SK-N-SH (cell line): ENCODE results near the gene ZC3H13. TPM values are rescaled to one million over a fixed set of nuclear protein-coding genes. Genes with fewer than 3 reads are reported as not detected.

Experiments used
- CTCF ChIA-PET: fragments of 300-600, 350-600 bp; formaldehyde crosslinking; extraction: SDS; loops from one replicate; lab custom pipeline; 2021; lab: Yijun Ruan, JAX
- POLR2A ChIA-PET: fragments of 350-600 bp; sonication (Branson Sonifier 250); formaldehyde crosslinking; extraction: SDS; loops from one replicate; lab custom pipeline; 2020; ENCODE audit warnings: antibody characterized with exemption, inconsistent platforms; lab: Yijun Ruan, JAX
- DNase-seq: peaks from one replicate; pipeline ENCODE4 v3.0.0; 2012
- H2AFZ ChIP-seq: fragments of 200-600 bp; sonication (generic); 2 replicates; pipeline ENCODE4 v1.8.1; 2016; ENCODE audit warnings: antibody characterized with exemption, mild to moderate bottlenecking, low read depth
- H3F3A ChIP-seq: fragments of 200-600 bp; sonication (generic); replicated peaks from 2 replicates; pipeline ENCODE3; 2016; ENCODE audit warnings: antibody characterized with exemption, mild to moderate bottlenecking; ENCODE audit not compliant: insufficient read depth
- H3K27ac ChIP-seq, 2 experiments: fragments of 200-500 bp in 1 of 2; fragments of 200-600 bp in 1 of 2; sonication (Bioruptor generic) in 1 of 2; sonication (generic), shearing (Covaris generic) in 1 of 2; 2 replicates each; pipeline versions ENCODE4 v1.5.1 to v1.6.1; 2014 to 2016; ENCODE audit warnings: low read depth in 2 of 2, inconsistent platforms in 1 of 2, low read length in 1 of 2, mild to moderate bottlenecking in 1 of 2, mixed read lengths in 1 of 2
- H3K27me3 ChIP-seq: fragments of 200-600 bp; sonication (generic), shearing (Covaris generic); 2 replicates; pipeline ENCODE4 v1.6.1; 2016; ENCODE audit warnings: mixed run types; ENCODE audit not compliant: insufficient read depth
- H3K36me3 ChIP-seq, 2 experiments: fragments of 200-500 bp in 1 of 2; fragments of 200-600 bp in 1 of 2; sonication (Bioruptor generic) in 1 of 2; sonication (generic) in 1 of 2; replicated peaks in 1 of 2; 2 replicates each; pipeline versions ENCODE3 to v1.5.1; 2014 to 2016; ENCODE audit warnings: low read length in 1 of 2, mild to moderate bottlenecking in 1 of 2; ENCODE audit not compliant: insufficient read depth in 2 of 2, control insufficient read depth in 1 of 2
- H3K4me1 ChIP-seq, 2 experiments: fragments of 200-500 bp in 1 of 2; fragments of 200-600 bp in 1 of 2; sonication (Bioruptor generic) in 1 of 2; sonication (generic), shearing (Covaris generic) in 1 of 2; 2 replicates each; pipeline versions ENCODE4 v1.5.1 to v1.6.1; 2014 to 2016; ENCODE audit warnings: low read depth in 1 of 2, low read length in 1 of 2, mixed run types in 1 of 2; ENCODE audit not compliant: insufficient read depth in 2 of 2, control insufficient read depth in 1 of 2
- H3K4me2 ChIP-seq: fragments of 200-600 bp; sonication (generic), shearing (Covaris generic); 2 replicates; pipeline ENCODE4 v1.6.1; 2017; ENCODE audit warnings: mixed run types
- H3K4me3 ChIP-seq, 2 experiments: fragments of 200-500 bp in 1 of 2; fragments of 200-600 bp in 1 of 2; sonication (Bioruptor generic) in 1 of 2; sonication (generic), shearing (Covaris generic) in 1 of 2; 2 replicates each; pipeline versions ENCODE4 v1.5.1 to v1.8.1; 2014 to 2016; ENCODE audit warnings: low read depth in 2 of 2, inconsistent platforms in 1 of 2, low read length in 1 of 2, mild to moderate bottlenecking in 1 of 2, mixed read lengths in 1 of 2, moderate library complexity in 1 of 2
- H3K79me2 ChIP-seq: fragments of 200-600 bp; sonication (generic); 2 replicates; pipeline ENCODE4 v1.8.1; 2017; ENCODE audit warnings: mild to moderate bottlenecking; ENCODE audit not compliant: insufficient read depth
- H3K9ac ChIP-seq: fragments of 200-600 bp; sonication (generic); 2 replicates; pipeline ENCODE4 v1.6.1; 2017; ENCODE audit warnings: mixed run types
- H3K9me2 ChIP-seq: fragments of 200-600 bp; sonication (generic); 2 replicates; pipeline ENCODE4 v1.6.1; 2017; ENCODE audit warnings: mixed run types
- H3K9me3 ChIP-seq: fragments of 200-600 bp; sonication (generic); 2 replicates; pipeline ENCODE4 v1.6.1; 2017; ENCODE audit warnings: mixed run types, mild to moderate bottlenecking, moderate library complexity
- H4K20me1 ChIP-seq: fragments of 200-600 bp; sonication (generic); 2 replicates; pipeline ENCODE4 v1.6.1; 2017; ENCODE audit warnings: mild to moderate bottlenecking, mixed run types; ENCODE audit not compliant: insufficient read depth
- CHD2 ChIP-seq: fragments of 150-350 bp; IDR thresholded peaks from 2 replicates; pipeline ENCODE4 v1.6.1; 2018; ENCODE audit warnings: low read length; ENCODE audit not compliant: partially characterized antibody
- EZH2phosphoT487 ChIP-seq: fragments of 200-600 bp; sonication (generic); IDR thresholded peaks from 2 replicates; pipeline ENCODE4 v1.6.1; 2017; ENCODE audit warnings: low read depth, mixed run types, mild to moderate bottlenecking, antibody characterized with exemption, moderate library complexity, borderline replicate concordance
- GABPA ChIP-seq: IDR thresholded peaks from 2 replicates; pipeline ENCODE4 v1.4.0; 2012; ENCODE audit warnings: low read depth, mild to moderate bottlenecking
- GATA2 ChIP-seq: sonication (generic); formaldehyde crosslinking; IDR thresholded peaks from 2 replicates; pipeline ENCODE4 v1.5.0; 2020; ENCODE audit warnings: mild to moderate bottlenecking, missing genetic modification reagents
- IRF3 ChIP-seq: fragments of 150-350 bp; IDR thresholded peaks from 2 replicates; pipeline ENCODE4 v1.6.1; 2016; ENCODE audit warnings: mild to moderate bottlenecking, low read depth, low read length
- JUND ChIP-seq: IDR thresholded peaks from 2 replicates; pipeline ENCODE4 v1.4.0; 2012
- MAX ChIP-seq: IDR thresholded peaks from 2 replicates; pipeline ENCODE4 v1.4.0; 2012; ENCODE audit warnings: low read depth
- MEF2A ChIP-seq: IDR thresholded peaks from 2 replicates; pipeline ENCODE4 v1.4.0; 2012; ENCODE audit warnings: low read depth, borderline replicate concordance
- MXI1 ChIP-seq: IDR thresholded peaks from 2 replicates; pipeline ENCODE4 v1.6.1; 2012; ENCODE audit warnings: mild to moderate bottlenecking, low read depth, low read length, improper control_type of control experiment
- NFIC ChIP-seq: IDR thresholded peaks from 2 replicates; pipeline ENCODE4 v1.4.0; 2012; ENCODE audit warnings: borderline replicate concordance
- RCOR1 ChIP-seq: fragments of 150-350 bp; IDR thresholded peaks from 2 replicates; pipeline ENCODE4 v1.6.1; 2017; ENCODE audit warnings: antibody characterized with exemption, low read length
- RXRA ChIP-seq: IDR thresholded peaks from 2 replicates; pipeline ENCODE4 v1.4.0; 2012; ENCODE audit warnings: low read depth, mild to moderate bottlenecking, borderline replicate concordance
- SMC3 ChIP-seq: IDR thresholded peaks from 2 replicates; pipeline ENCODE4 v1.6.1; 2012; ENCODE audit warnings: low read depth, low read length, improper control_type of control experiment
- YY1 ChIP-seq: IDR thresholded peaks from 2 replicates; pipeline ENCODE4 v1.4.0; 2012; ENCODE audit warnings: low read depth, mild to moderate bottlenecking
- WGBS: methylation state at CpG from one replicate; pipeline ENCODE4 v1.1.6; 2017; ENCODE audit warnings: low lambda C conversion rate; 5-methylcytosine and 5-hydroxymethylcytosine counted together
- polyA plus RNA-seq, 3 experiments: library from polyadenylated mRNA; depleted of rRNA; stranded (reverse); fragments of >200 nt; gene quantifications; 2 replicates each; pipeline ENCODE4 v1.2.3, GENCODE V29; 2012

ZC3H13 gene
- polyA plus RNA-seq, 1 of the 3 experiments (the other 2 are of a cell fraction), result 4.4 TPM

GRCh38 chr13:45974500-45974899, 78.0 kb downstream of the ZC3H13 start:
- CTCF ChIA-PET, result no interaction called here

GRCh38 chr13:45967589-45967988, 85.0 kb downstream of the ZC3H13 start:
- no peaks in the 10 kb centered on the region for H3K9me2 ChIP-seq
- no peaks in the 10 kb centered on the region for H3K9me3 ChIP-seq
- peaks cover 90% of the 10 kb centered on the region in 2 experiments for H3K36me3 ChIP-seq
- 96% methylated on average over 16 of the region's 16 CpGs for WGBS
- peaks cover 10% of the 10 kb centered on the region for H3F3A ChIP-seq
- H3K4me3 ChIP-seq, result no peak overlapping the region
- no peak for DNase-seq
- H3K4me2 ChIP-seq, result no peak overlapping the region
- H3K27me3 ChIP-seq, result no peaks in the 10 kb centered on the region
- ChIA-PET POLR2A (no interaction called here), CTCF (no interaction called here)
- H3K27ac ChIP-seq, result no peak overlapping the region
- H3K4me1 ChIP-seq, result no peaks in the 10 kb centered on the region; a peak in 1 of 4 replicates
- H3K9ac ChIP-seq, result no peak overlapping the region
- no peaks in the 10 kb centered on the region for H4K20me1 ChIP-seq
- no peak overlapping the region for H2AFZ ChIP-seq
- H3K79me2 ChIP-seq, result 0 out of 2 replicates have a peak, but pooled peaks cover 3% of the 10 kb centered on the region
- TF ChIP-seq NFIC, result no peak
- TF ChIP-seq GABPA, result no peak
- TF ChIP-seq MAX, result no peak
- TF ChIP-seq EZH2phosphoT487, result no peak
- TF ChIP-seq RCOR1, result no peak
- no peak for TF ChIP-seq IRF3
- no peak for TF ChIP-seq RXRA
- TF ChIP-seq GATA2 (CRISPR knock-in tag), result no peak
- TF ChIP-seq SMC3, result no peak

More at GRCh38 chr13:45974500-45974899, 78.0 kb downstream of the ZC3H13 start:
- H3F3A ChIP-seq, result no peaks in the 10 kb centered on the region
- H3K4me1 ChIP-seq, result no peaks in the 10 kb centered on the region; a peak in 1 of 4 replicates
- no peak overlapping the region for H3K27ac ChIP-seq
- no peaks in the 10 kb centered on the region for H3K27me3 ChIP-seq
- no peaks in the 10 kb centered on the region for H3K9me3 ChIP-seq
- H3K9ac ChIP-seq, result no peak overlapping the region
- no peak overlapping the region for H3K4me2 ChIP-seq
- TF ChIP-seq YY1 (no peak), SMC3 (no peak), CHD2 (no peak), MXI1 (no peak), MEF2A (no peak), JUND (no peak)
- TF ChIP-seq, all 33 proteins: peak for 0
- 95% methylated on average over 2 of the region's 2 CpGs for whole genome bisulfite sequencing
- Histone ChIP-seq H3K9me2 (no peaks in the 10 kb centered on the region), H3K79me2 (peaks cover 12% of the 10 kb centered on the region; the same call in 1 of the 2 replicates), H2AFZ (no peak overlapping the region), H4K20me1 (no peaks in the 10 kb centered on the region), H3K36me3 (peaks cover 64 to 88% of the 10 kb centered on the region in 2 experiments), H3K4me3 (no peak overlapping the region)
- POLR2A ChIA-PET, result no interaction called here
- no peak for DNase-seq
